Prostate gland (tissue), 2 donors: ENCODE data around the gene DYRK2. TPM values are rescaled to one million over a fixed set of nuclear protein-coding genes. Genes with fewer than 3 reads are reported as not detected.

Experiments used
- DNase-seq: peaks from one replicate; pipeline ENCODE4 v3.0.0-alpha.2; 2019; ENCODE audit warnings: low spot score
- H3K27ac ChIP-seq, 2 donors: fragments of 200-600 bp; sonication (generic); 2 replicates each; pipeline ENCODE4 v1.5.1; 2017 to 2019
- H3K27me3 ChIP-seq: fragments of 200-600 bp; sonication (generic); replicated peaks from 2 replicates; pipeline ENCODE4 v1.5.1; 2019; ENCODE audit not compliant: insufficient read depth
- H3K36me3 ChIP-seq, 2 donors: fragments of 200-600 bp; sonication (generic); 1 replicate in 1 of 2; 2 replicates in 1 of 2; pipeline versions ENCODE4 v1.5.1 to v1.8.1; 2017 to 2019
- H3K4me1 ChIP-seq: fragments of 200-600 bp; sonication (generic); replicated peaks from 2 replicates; pipeline ENCODE4 v1.5.1; 2019
- H3K4me3 ChIP-seq, 2 donors: fragments of 200-600 bp; sonication (generic); 2 replicates each; pipeline ENCODE4 v1.5.1; 2017 to 2019
- H3K9me3 ChIP-seq: fragments of 200-600 bp; sonication (generic); 2 replicates; pipeline ENCODE4 v1.5.1; 2017
- CTCF ChIP-seq, 4 experiments: fragments of 200-600 bp in 2 of 4; fragments of 450-650 bp in 2 of 4; sonication (generic) in 2 of 4; IDR thresholded peaks; 1 replicate in 3 of 4; 2 replicates in 1 of 4; pipeline ENCODE4 v1.5.1; 2016 to 2019; ENCODE audit warnings: antibody characterized with exemption in 4 of 4, mild to moderate bottlenecking in 2 of 4, moderate library complexity in 2 of 4
- POLR2A ChIP-seq: fragments of 450-650 bp; IDR thresholded peaks from one replicate; pipeline ENCODE4 v1.6.1; 2016; ENCODE audit warnings: antibody characterized with exemption, mild to moderate bottlenecking
- POLR2AphosphoS5 ChIP-seq: sonication (generic); formaldehyde crosslinking; IDR thresholded peaks from one replicate; pipeline ENCODE4 v1.6.1; 2017; ENCODE audit warnings: antibody characterized with exemption
- WGBS: methylation state at CpG from one replicate; pipeline ENCODE4 v1.1.5; 2018; 5-methylcytosine and 5-hydroxymethylcytosine counted together
- intact Hi-C: fragments of 100-400 bp; cut with DNase I; formaldehyde crosslinking; loops from one replicate; pipeline ENCODE4 v1.14.2; 2022
- total RNA-seq, 2 donors: library from RNA; depleted of rRNA; stranded (reverse); fragments of >200 nt; gene quantifications; one replicate each; pipeline ENCODE4 v1.1.0, GENCODE V29; 2016

DYRK2 gene
- total RNA-seq, 2 donors from 2014 or later = 16.7 to 31.9 TPM

GRCh38 chr12:67633024-67633610 is 15.4 kb upstream of the DYRK2 start:
- H3K4me3 ChIP-seq = no peak overlapping the region
- H3K27me3 ChIP-seq = no peaks in the 10 kb centered on the region
- no peaks in the 10 kb centered on the region for H3K4me1 ChIP-seq
- TF ChIP-seq POLR2AphosphoS5 (no peak), CTCF (IDR thresholded peaks at IDR 0.05) (no peak), POLR2A (no peak)
- H3K9me3 ChIP-seq = no peaks in the 10 kb centered on the region
- intact Hi-C loops = no loop called here
- no peaks in the 10 kb centered on the region for H3K36me3 ChIP-seq
- DNase-seq = no peak
- H3K27ac ChIP-seq = no peak overlapping the region
- WGBS = 85% methylated on average over 2 of the region's 2 CpGs

DNA sequence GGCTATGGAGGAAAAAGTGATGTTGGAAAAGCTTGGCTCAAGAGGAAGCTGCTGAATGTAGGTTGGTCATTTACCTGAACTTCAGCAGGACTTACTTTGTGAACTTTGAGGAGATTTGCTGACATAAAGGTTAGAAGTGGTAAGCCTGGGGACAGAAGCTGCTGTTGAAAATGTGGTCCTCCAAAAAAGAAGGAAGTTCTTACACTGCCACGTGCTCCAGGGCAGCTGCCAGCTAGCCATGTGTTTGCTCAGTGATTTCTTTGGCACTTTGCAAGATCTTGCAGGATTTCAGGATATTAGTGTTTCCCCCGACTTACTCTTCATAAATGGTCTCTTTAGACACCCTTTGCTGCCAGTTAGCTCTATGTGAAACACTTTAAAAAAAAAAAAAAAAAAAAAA is 14.8 kb upstream of the DYRK2 start:
- no peak for DNase-seq

GRCh38 chr12:67634303-67634761 is 14.2 kb upstream of the DYRK2 start:
- Histone ChIP-seq H3K36me3 (no peaks in the 10 kb centered on the region), H3K27me3 (no peaks in the 10 kb centered on the region), H3K4me3 (no peak overlapping the region), H3K4me1 (no peaks in the 10 kb centered on the region), H3K27ac (no peak overlapping the region), H3K9me3 (no peaks in the 10 kb centered on the region)
- DNase-seq = no peak
- intact Hi-C loops = no loop called here
- TF ChIP-seq POLR2A = no peak
- no peak for TF ChIP-seq CTCF (IDR thresholded peaks at IDR 0.05)
- TF ChIP-seq POLR2AphosphoS5 = no peak

More for the DNA sequence above, 14.8 kb upstream of the DYRK2 start:
- no peaks in the 10 kb centered on the region for H3K9me3 ChIP-seq
- H3K36me3 ChIP-seq = no peaks in the 10 kb centered on the region
- no peak overlapping the region for H3K27ac ChIP-seq
- H3K4me3 ChIP-seq = no peak overlapping the region
- 33% methylated on average over 2 of the region's 2 CpGs for WGBS
- TF ChIP-seq POLR2A (no peak), POLR2AphosphoS5 (no peak), CTCF (IDR thresholded peaks at IDR 0.05) (no peak)
- H3K27me3 ChIP-seq = no peaks in the 10 kb centered on the region
- H3K4me1 ChIP-seq = no peaks in the 10 kb centered on the region
- intact Hi-C loops = no loop called here

- no peaks in the 10 kb centered on the region for H3K27me3 ChIP-seq
- WGBS = 79% methylated on average over 3 of the region's 3 CpGs
- no peak overlapping the region for H3K4me3 ChIP-seq
- intact Hi-C loops = no loop called here
- H3K27ac ChIP-seq = no peak overlapping the region
- no peaks in the 10 kb centered on the region for H3K36me3 ChIP-seq
- TF ChIP-seq POLR2AphosphoS5 (no peak), CTCF (IDR thresholded peaks at IDR 0.05) (no peak), POLR2A (no peak)
- no peaks in the 10 kb centered on the region for H3K4me1 ChIP-seq
- no peaks in the 10 kb centered on the region for H3K9me3 ChIP-seq
- DNase-seq = no peak
These were observed 10.8 kb upstream of the DYRK2 start for GRCh38 chr12:67637718-67638117.

DNA sequence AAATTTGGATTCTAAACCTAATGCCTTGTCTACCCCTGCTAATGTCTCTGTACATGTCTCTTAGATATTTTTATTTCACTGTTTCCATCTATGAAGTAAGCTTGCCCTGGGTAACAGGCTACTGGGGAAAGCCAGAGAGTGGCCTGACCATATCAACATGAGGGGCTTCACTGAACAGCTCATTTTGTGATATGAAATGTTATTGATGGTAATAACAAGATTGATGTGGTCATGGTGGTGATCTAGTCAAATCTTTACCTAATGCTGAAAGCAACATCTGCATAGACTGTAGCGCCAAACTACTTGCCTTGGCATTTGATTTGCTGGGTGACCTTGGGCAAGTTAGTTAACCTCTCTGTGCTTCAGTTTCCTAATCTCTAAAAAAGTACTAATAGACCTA is 9.9 kb upstream of the DYRK2 start:
- no peak for DNase-seq
- Histone ChIP-seq H3K36me3 (no peaks in the 10 kb centered on the region), H3K27ac (no peak overlapping the region), H3K4me1 (no peaks in the 10 kb centered on the region), H3K9me3 (no peaks in the 10 kb centered on the region), H3K4me3 (no peak overlapping the region), H3K27me3 (no peaks in the 10 kb centered on the region)
- intact Hi-C loops = no loop called here
- 100% methylated on average over 1 of the region's 1 CpG for whole genome bisulfite sequencing
- TF ChIP-seq POLR2AphosphoS5 = no peak
- no peak for TF ChIP-seq CTCF (IDR thresholded peaks at IDR 0.05)
- TF ChIP-seq POLR2A = no peak
